Measurements from ENCODE around the gene TSPAN15. TPM values are rescaled to one million over a fixed set of nuclear protein-coding genes. Genes with fewer than 3 reads are reported as not detected.

TSPAN15 gene
- total RNA-seq, 1 experiment from 2014 or later, result 7.7 TPM

DNA sequence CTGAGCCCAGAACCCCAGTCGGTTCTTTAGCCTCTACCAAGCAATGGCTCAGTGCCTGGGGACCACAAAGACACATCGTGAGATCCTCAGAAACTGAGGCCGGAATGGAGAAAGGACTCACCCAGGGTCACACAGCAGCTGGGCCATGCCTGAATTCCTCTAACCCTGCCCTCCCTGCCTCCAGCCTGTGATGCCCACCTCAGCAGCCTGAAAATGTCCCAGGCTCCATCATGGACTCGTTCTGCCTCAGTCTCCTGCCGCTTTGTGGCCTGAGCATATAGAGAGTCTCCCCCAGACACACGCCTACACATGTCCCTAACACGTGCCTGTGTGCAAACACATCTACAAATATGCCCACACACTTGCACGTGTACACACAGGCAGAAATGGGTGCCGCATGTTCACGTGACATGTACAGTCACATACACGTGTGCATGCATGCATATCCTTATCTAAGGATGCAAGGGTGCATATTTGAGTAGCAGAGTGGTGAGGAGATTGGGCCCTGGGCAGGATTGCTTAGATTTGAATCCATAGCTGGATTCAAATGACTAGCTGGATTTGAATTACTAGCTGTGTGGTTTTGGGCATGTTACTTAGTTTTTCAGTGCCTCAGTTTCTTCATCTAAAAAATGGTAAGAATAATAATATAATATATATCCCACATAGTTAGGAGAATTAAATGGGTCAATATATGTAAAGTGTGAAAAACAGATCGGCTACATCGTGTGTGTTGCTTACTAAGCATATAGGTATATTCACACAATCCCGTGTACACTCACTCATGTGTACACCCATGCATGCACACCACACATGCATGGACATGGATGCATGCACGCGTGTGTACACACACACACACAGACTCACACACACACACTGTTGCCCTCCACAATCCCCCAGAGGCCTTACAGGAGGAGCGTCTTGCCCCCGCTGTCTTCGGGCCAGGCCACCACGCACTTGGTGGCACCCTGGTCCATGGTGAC, 36.9 kb upstream of the TSPAN15 start:
- Histone ChIP-seq H3K9ac (ENCODE audit: extremely low read depth, insufficient read length, low read length) (no peak overlapping the region), H2AFZ (ENCODE audit: low read length) (no peak overlapping the region), H3K27me3 (ENCODE audit: insufficient read depth, low read length) (no peaks in the 10 kb centered on the region; the same call in 1 of the 2 replicates), H4K5ac (ENCODE audit: insufficient read length, low read depth, low read length) (no peak overlapping the region), H3K14ac (ENCODE audit: insufficient read depth, low read length) (no peak overlapping the region), H3K18ac (ENCODE audit: insufficient read length, low read depth, low read length) (no peak overlapping the region), H3K23me2 (ENCODE audit: insufficient read length, low read depth, low read length, poor library complexity, severe bottlenecking) (no peaks in the 10 kb centered on the region), H3K27ac (ENCODE audit: insufficient read length, low read depth, low read length) (no peak overlapping the region), H3K79me1 (ENCODE audit: insufficient read depth, low read depth, low read length, poor library complexity, severe bottlenecking) (no peaks in the 10 kb centered on the region), H3T11ph (ENCODE audit: low read length) (no peak overlapping the region), H2AK5ac (ENCODE audit: insufficient read length, low read length) (no peak overlapping the region), H3K4me2 (ENCODE audit: insufficient read depth, insufficient read length, low read length) (no peak overlapping the region), H2BK120ac (ENCODE audit: low read depth, low read length, poor library complexity, severe bottlenecking) (no peak overlapping the region), H4K91ac (ENCODE audit: insufficient read length, low read depth, low read length) (no peak overlapping the region), H4K20me1 (ENCODE audit: control insufficient read depth, insufficient read depth, insufficient read length) (no peaks in the 10 kb centered on the region), H3K56ac (ENCODE audit: insufficient read length, low read depth, low read length) (no peak overlapping the region), H4K8ac (replicated peaks; ENCODE audit: insufficient read length, low read depth, low read length) (no peak overlapping the region), H2BK12ac (ENCODE audit: insufficient read length, low read depth, low read length) (no peak overlapping the region), H3K9me3 (ENCODE audit: control insufficient read depth, low read depth, low read length) (no peaks in the 10 kb centered on the region), H2BK5ac (ENCODE audit: insufficient read length, low read length) (no peak overlapping the region), H3K4ac (ENCODE audit: low read depth, low read length) (no peak overlapping the region), H3K4me1 (ENCODE audit: insufficient read depth, low read length) (no peaks in the 10 kb centered on the region), H3K79me2 (ENCODE audit: insufficient read depth, low read length) (no peaks in the 10 kb centered on the region), H2BK15ac (ENCODE audit: low read depth, low read length) (no peak overlapping the region), H2BK20ac (ENCODE audit: low read depth, low read length, poor library complexity, severe bottlenecking) (no peak overlapping the region), H3K23ac (ENCODE audit: insufficient read length, low read depth, low read length) (no peak overlapping the region)
- TF ChIP-seq, protein P1, sequence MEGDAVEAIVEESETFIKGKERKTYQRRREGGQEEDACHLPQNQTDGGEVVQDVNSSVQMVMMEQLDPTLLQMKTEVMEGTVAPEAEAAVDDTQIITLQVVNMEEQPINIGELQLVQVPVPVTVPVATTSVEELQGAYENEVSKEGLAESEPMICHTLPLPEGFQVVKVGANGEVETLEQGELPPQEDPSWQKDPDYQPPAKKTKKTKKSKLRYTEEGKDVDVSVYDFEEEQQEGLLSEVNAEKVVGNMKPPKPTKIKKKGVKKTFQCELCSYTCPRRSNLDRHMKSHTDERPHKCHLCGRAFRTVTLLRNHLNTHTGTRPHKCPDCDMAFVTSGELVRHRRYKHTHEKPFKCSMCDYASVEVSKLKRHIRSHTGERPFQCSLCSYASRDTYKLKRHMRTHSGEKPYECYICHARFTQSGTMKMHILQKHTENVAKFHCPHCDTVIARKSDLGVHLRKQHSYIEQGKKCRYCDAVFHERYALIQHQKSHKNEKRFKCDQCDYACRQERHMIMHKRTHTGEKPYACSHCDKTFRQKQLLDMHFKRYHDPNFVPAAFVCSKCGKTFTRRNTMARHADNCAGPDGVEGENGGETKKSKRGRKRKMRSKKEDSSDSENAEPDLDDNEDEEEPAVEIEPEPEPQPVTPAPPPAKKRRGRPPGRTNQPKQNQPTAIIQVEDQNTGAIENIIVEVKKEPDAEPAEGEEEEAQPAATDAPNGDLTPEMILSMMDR (conservative IDR thresholded peaks at IDR 0.05), result no peak
- Mint-ChIP-seq H3K36me3 (ENCODE audit: insufficient read depth in 1 of 3, low read depth in 3 of 3) (no peaks in the 10 kb centered on the region), H3K27me3 (ENCODE audit: low read depth) (peaks cover 8% of the 10 kb centered on the region), H3K9me3 (no peaks in the 10 kb centered on the region), H3K27ac (no peak overlapping the region), H3K4me3 (no peak overlapping the region), H3K4me1 (peaks cover 3 to 6% of the 10 kb centered on the region in 2 experiments; a peak in 3 of 4 replicates)
- WGBS (ENCODE audit: extremely low coverage, insufficient read length, low lambda C conversion rate), result no CpG with 5 or more reads among the region's 20 CpGs
- no peak for DNase-seq

All from H9 (cell line).